ENCODE data around the gene ARHGEF16. TPM values are rescaled to one million over a fixed set of nuclear protein-coding genes. Genes with fewer than 3 reads are reported as not detected.
A peak's percentile ranks its signal among the peaks of the same experiment; 100 is the strongest.

ARHGEF16 gene
- total and polyA plus RNA-seq, 2 experiments from 2014 or later = 24.8 to 36.2 TPM

DNA sequence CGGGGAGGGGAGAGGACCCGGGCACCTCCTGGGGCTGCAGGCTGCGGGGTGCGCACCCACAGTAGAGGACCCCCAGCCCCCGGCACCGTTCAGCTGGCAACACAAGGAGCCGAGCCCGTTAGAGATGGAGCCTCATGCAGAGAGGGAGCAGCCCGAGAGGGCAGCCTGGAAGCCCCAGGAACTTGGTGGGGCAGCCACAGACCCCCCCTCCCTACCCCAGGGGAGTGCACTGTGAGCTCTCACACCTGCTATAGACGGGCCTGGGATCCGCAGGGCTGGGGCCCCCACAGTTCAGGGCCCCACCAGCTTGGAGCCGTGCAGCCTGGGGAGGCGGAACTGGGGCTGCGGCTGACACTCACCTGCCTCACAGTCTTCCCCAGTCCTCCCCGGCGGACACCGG lies 47.0 kb downstream of the ARHGEF16 start:
- Histone ChIP-seq H3K4me2 (no peak overlapping the region), H3K9me3 (ENCODE audit: low read depth) (no peaks in the 10 kb centered on the region), H3K27ac (no peak overlapping the region), H3K36me3 (replicated peaks; ENCODE audit: insufficient read depth, low read depth) (no peaks in the 10 kb centered on the region), H4K20me1 (ENCODE audit: insufficient read depth, poor library complexity, severe bottlenecking) (no peaks in the 10 kb centered on the region), H3K4me3 (no peak overlapping the region), H3K27me3 (no peaks in the 10 kb centered on the region), H3K79me2 (no peaks in the 10 kb centered on the region), H3K4me1 (ENCODE audit: insufficient read depth) (no peaks in the 10 kb centered on the region), H3K9me2 (replicated peaks; ENCODE audit: insufficient read depth) (no peaks in the 10 kb centered on the region), H2AFZ (no peak overlapping the region)
- 91% methylated on average over 15 of the region's 17 CpGs for WGBS (ENCODE audit: low lambda C conversion rate, missing lambda C conversion rate)
- TF ChIP-seq EZH2 (IDR thresholded peaks at IDR 0.05; ENCODE audit: borderline replicate concordance) (no peak), EZH2phosphoT487 (IDR thresholded peaks at IDR 0.05; ENCODE audit: low read depth, severe bottlenecking, unreplicated experiment) (no peak)
- TF ChIP-seq, protein P1, sequence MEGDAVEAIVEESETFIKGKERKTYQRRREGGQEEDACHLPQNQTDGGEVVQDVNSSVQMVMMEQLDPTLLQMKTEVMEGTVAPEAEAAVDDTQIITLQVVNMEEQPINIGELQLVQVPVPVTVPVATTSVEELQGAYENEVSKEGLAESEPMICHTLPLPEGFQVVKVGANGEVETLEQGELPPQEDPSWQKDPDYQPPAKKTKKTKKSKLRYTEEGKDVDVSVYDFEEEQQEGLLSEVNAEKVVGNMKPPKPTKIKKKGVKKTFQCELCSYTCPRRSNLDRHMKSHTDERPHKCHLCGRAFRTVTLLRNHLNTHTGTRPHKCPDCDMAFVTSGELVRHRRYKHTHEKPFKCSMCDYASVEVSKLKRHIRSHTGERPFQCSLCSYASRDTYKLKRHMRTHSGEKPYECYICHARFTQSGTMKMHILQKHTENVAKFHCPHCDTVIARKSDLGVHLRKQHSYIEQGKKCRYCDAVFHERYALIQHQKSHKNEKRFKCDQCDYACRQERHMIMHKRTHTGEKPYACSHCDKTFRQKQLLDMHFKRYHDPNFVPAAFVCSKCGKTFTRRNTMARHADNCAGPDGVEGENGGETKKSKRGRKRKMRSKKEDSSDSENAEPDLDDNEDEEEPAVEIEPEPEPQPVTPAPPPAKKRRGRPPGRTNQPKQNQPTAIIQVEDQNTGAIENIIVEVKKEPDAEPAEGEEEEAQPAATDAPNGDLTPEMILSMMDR (IDR thresholded peaks at IDR 0.05; ENCODE audit: poor library complexity) = no peak
- no peak for DNase-seq (ENCODE audit: low spot score)

DNA sequence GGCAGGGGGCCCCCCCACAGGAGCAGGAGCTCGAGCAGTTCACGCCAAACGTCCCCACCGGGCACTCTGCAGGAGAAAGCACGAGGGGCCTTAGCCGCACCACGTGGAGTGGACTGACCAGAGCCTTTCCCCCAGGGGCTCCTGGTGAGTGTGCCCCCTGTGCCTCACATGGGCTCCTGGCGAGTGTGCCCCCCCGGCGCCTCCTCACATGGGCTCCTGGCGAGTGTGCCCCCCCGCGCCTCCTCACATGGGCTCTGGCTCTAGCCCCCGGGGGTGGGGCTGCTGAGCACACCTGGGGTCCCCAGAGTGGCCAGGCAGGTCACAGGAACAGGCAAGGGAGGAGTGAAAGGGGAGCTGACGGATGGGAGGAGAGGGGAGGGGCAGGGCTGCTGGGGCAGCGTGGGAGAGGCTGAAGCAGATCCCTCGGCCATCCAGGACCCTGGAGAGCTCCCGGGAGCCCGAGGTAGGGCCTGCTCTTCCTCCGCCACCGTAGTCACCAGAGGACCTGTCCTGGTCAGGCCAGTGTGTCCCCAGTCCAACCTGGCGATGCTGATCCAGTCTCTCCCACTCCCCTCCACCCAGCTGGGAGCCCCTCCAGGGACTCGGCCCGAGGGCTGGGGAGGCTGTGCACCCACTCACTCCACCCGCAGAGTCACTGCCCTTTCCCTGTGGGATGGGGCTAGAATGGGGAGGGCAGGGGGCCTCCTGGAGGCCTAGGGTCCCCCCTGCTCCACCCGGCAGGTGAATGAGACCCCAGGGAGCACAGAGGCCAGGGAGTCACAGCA lies 47.6 kb downstream of the ARHGEF16 start:
- TF ChIP-seq, protein P1 (IDR thresholded peaks at IDR 0.05; ENCODE audit: poor library complexity) = no peak
- TF ChIP-seq EZH2phosphoT487 (IDR thresholded peaks at IDR 0.05; ENCODE audit: low read depth, severe bottlenecking, unreplicated experiment) = no peak
- TF ChIP-seq EZH2 (IDR thresholded peaks at IDR 0.05; ENCODE audit: borderline replicate concordance) = no peak
- Histone ChIP-seq H4K20me1 (ENCODE audit: insufficient read depth, poor library complexity, severe bottlenecking) (no peaks in the 10 kb centered on the region), H3K4me3 (no peak overlapping the region), H2AFZ (no peak overlapping the region), H3K9me2 (replicated peaks; ENCODE audit: insufficient read depth) (no peaks in the 10 kb centered on the region), H3K4me1 (ENCODE audit: insufficient read depth) (no peaks in the 10 kb centered on the region), H3K27ac (no peak overlapping the region), H3K79me2 (no peaks in the 10 kb centered on the region), H3K4me2 (no peak overlapping the region), H3K36me3 (replicated peaks; ENCODE audit: insufficient read depth, low read depth) (no peaks in the 10 kb centered on the region), H3K9me3 (ENCODE audit: low read depth) (no peaks in the 10 kb centered on the region), H3K27me3 (no peaks in the 10 kb centered on the region)
- peak; percentile 80 for DNase-seq (ENCODE audit: low spot score)
- WGBS (ENCODE audit: low lambda C conversion rate, missing lambda C conversion rate) = 77% methylated on average over 18 of the region's 26 CpGs

DNA sequence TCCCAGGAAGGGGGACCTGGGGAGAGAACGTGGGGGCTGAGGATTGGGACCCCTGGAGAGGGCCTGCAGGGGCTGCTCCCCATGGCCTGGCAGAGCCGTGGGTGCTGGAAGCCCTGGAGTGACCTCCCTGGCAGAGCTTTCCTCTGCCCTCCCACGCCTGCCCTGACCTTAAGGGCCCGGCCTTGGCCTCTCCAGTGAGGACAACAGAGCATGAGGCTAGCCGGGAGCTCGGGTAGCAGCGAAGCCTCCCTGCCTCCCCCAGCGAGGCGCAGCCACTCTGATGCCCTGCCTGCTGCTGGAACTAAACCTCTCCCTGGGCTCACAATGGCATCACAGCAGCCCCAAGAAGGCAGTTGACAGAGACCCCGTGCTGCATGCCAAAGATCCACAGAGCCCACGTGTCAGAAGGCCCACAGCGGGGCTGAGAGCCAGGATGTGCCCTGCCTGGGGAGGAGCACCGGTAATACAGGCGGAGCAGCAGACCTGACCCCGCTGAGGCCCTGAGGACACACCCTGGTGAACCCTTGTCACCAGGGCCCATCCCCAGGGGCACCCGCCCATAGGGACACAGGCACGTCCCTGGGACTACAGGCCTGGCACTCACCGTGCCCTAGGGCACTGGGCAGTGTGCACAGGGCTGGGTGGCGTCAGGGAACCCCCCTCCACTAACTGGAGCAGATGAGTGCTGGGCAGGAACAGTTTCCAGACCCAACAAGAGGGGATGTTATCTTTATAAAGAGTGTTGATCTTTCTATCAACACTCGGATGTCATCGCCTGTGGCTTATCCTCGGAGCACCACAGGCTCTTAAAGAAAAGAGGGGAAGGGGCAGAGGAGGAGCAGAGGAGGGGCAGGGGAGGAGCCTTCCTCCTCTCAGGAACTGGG lies 48.4 kb downstream of the ARHGEF16 start:
- Histone ChIP-seq H3K4me1 (ENCODE audit: insufficient read depth) (no peaks in the 10 kb centered on the region), H3K36me3 (replicated peaks; ENCODE audit: insufficient read depth, low read depth) (no peaks in the 10 kb centered on the region), H3K27ac (no peak overlapping the region), H3K27me3 (no peaks in the 10 kb centered on the region), H4K20me1 (ENCODE audit: insufficient read depth, poor library complexity, severe bottlenecking) (no peaks in the 10 kb centered on the region), H2AFZ (no peak overlapping the region), H3K4me2 (no peak overlapping the region), H3K9me3 (ENCODE audit: low read depth) (no peaks in the 10 kb centered on the region), H3K9me2 (replicated peaks; ENCODE audit: insufficient read depth) (no peaks in the 10 kb centered on the region), H3K4me3 (no peak overlapping the region), H3K79me2 (no peaks in the 10 kb centered on the region)
- DNase-seq (ENCODE audit: low spot score) = no peak
- TF ChIP-seq EZH2 (IDR thresholded peaks at IDR 0.05; ENCODE audit: borderline replicate concordance) (no peak), EZH2phosphoT487 (IDR thresholded peaks at IDR 0.05; ENCODE audit: low read depth, severe bottlenecking, unreplicated experiment) (no peak)
- TF ChIP-seq, protein P1 (IDR thresholded peaks at IDR 0.05; ENCODE audit: poor library complexity) = no peak
- WGBS (ENCODE audit: low lambda C conversion rate, missing lambda C conversion rate) = 86% methylated on average over 22 of the region's 22 CpGs
